Metanephros (tissue), 1 donor: ENCODE measurements around the gene PPIG. TPM values are rescaled to one million over a fixed set of nuclear protein-coding genes. Genes with fewer than 3 reads are reported as not detected.

ENCODE experiments used
- total RNA-seq: library from RNA; depleted of rRNA; stranded (reverse); fragments of >200 nt; gene quantifications from one replicate; pipeline ENCODE4 v1.2.3, GENCODE V29; 2014

Gene PPIG
- 44.0 TPM for total RNA-seq

DNA sequence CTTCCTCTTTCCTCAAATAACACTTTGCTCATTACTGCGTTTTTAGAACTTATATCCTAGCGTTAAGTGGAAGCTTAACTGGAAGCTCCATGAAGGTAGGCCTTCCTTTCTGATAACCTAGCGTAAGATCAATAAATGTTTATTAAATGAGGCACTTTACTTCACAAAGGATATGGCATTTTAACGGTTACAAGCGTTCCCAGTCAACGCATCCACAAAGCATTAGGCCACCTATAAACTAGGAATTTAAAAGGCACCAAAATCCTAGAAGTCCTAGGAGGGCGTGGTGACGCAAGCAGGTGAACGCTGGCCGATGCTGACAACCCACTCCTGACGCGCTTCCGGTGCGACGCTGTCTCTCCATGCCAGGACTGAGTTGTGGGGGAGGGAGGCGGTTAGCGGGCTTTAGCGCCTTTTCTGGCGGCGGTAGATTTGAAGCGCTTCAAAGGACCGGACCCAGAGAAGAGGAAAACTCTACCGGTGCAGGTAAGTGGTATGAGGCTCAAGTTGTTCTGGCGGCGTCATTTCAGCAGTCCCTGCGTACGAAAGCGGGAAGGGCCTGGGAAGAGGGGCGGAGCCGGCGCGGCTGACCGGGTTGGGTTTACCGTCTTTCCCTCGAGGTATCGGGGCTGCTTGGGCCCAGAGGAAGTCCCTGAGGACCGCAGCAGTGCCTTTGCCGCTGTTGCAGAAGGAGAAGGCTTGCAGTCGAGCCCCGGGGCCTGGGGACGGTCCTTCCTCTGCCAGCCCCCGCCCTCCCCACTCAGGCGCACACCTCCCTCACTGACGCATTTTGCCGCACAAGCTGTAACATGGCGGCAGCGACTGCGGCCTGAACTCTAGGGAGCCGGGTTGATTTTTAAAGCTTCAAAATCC lies at the start of gene PPIG:
TSS of gene PPIG (plus strand) at position 347 of the 873 bp plus-strand sequence. CDS start 19,691 bp downstream, outside the sequence.

GRCh38 chr2:169573160-169573973 lies 10.8 kb upstream of the PPIG start, which contains the start of gene FASTKD1:
FASTKD1 (minus strand) TSS chr2:169573865; CDS start chr2:169572029, 1,836 bp downstream.

Other genes starting within 250 kb of the PPIG start
- 203 TPM for gene LRP2, start 221.8 kb upstream of the PPIG start, total RNA-seq
- gene BBS5, start 104.9 kb upstream of the PPIG start, total RNA-seq = 14.2 TPM
- 613 TPM for gene KLHL41, start 74.6 kb upstream of the PPIG start, total RNA-seq
- gene FASTKD1, start 10.5 kb upstream of the PPIG start, total RNA-seq = 25.6 TPM
- gene CFAP210, start 110.1 kb downstream of the PPIG start, total RNA-seq = 0.23 TPM
- 10.0 TPM for gene PHOSPHO2, start 110.1 kb downstream of the PPIG start, total RNA-seq
- 20.2 TPM for gene KLHL23, start 149.5 kb downstream of the PPIG start, total RNA-seq
- gene SSB, start 214.5 kb downstream of the PPIG start, total RNA-seq = 64.9 TPM
- 19.9 TPM for gene METTL5, start 240.6 kb downstream of the PPIG start, total RNA-seq
- 70.8 TPM for gene UBR3, start 243.1 kb downstream of the PPIG start, total RNA-seq